Skeletal muscle satellite cell (primary cell): ENCODE data around the gene SH2D4B.

Experiments used
- H3K27me3 ChIP-seq: 2 replicates; pipeline ENCODE4 v1.7.0; 2013; ENCODE audit warnings: low read length; ENCODE audit not compliant: control insufficient read depth, insufficient read depth
- H3K36me3 ChIP-seq: 2 replicates; pipeline ENCODE4 v1.7.0; 2013; ENCODE audit warnings: mild to moderate bottlenecking, control low read depth, low read length; ENCODE audit not compliant: insufficient read depth
- H3K4me1 ChIP-seq: 2 replicates; pipeline ENCODE4 v1.7.0; 2013; ENCODE audit warnings: low read length; ENCODE audit not compliant: control insufficient read depth, insufficient read depth
- H3K4me2 ChIP-seq: 2 replicates; pipeline ENCODE4 v1.7.0; 2013; ENCODE audit warnings: mild to moderate bottlenecking, low read length
- H3K4me3 ChIP-seq: 2 replicates; pipeline ENCODE4 v1.7.0; 2013; ENCODE audit warnings: low read length
- H3K9ac ChIP-seq: 2 replicates; pipeline ENCODE4 v1.7.0; 2013; ENCODE audit warnings: mild to moderate bottlenecking, low read depth, low read length, moderate library complexity
- H3K9me3 ChIP-seq: replicated peaks from 2 replicates; pipeline ENCODE4 v1.7.0; 2013; ENCODE audit warnings: mild to moderate bottlenecking, control low read depth, low read length

The SH2D4B gene

DNA sequence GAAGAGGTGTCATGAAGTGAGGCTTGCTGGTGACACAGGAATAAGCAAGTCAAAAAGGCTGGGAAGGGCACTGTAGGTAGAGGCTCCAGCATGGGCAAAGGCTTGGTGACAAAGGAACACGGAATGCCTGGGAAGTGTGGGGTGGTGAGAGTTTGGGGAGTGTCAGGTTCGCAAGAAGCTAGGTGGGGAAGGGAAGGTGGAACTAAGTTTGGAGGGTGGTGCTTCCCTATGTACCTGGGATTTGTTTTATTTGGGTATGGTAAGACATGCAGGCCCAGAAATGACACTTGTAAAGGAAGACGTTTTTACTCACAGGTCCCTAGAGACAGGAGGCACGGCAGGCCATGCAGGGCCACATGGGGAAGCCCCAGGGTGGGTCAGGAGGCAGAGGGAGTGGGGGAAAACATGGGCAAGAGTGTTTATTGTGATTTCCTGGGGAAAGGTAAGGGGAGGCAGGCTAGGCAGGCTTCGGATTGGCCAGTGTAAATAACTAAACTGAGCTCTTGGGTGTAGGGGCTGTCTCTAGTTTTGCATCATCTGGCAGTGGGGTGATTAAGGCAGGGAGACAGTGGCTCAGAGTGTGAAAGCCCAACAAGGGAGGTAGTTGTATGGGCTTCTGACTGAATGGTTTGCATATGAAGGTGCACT is 52.1 kb downstream of the SH2D4B start:
- H3K36me3 ChIP-seq = no peaks in the 10 kb centered on the region
- H3K4me2 ChIP-seq = no peak overlapping the region
- H3K9me3 ChIP-seq = no peaks in the 10 kb centered on the region
- H3K4me1 ChIP-seq = no peaks in the 10 kb centered on the region
- H3K9ac ChIP-seq = no peak overlapping the region
- no peak overlapping the region for H3K4me3 ChIP-seq
- H3K27me3 ChIP-seq = no peaks in the 10 kb centered on the region

GRCh38 chr10:80590585-80591125 is 53.0 kb downstream of the SH2D4B start:
- no peaks in the 10 kb centered on the region for H3K9me3 ChIP-seq
- H3K36me3 ChIP-seq = no peaks in the 10 kb centered on the region
- H3K4me1 ChIP-seq = no peaks in the 10 kb centered on the region
- no peak overlapping the region for H3K4me3 ChIP-seq
- H3K9ac ChIP-seq = no peak overlapping the region
- H3K4me2 ChIP-seq = no peak overlapping the region
- no peaks in the 10 kb centered on the region for H3K27me3 ChIP-seq

DNA sequence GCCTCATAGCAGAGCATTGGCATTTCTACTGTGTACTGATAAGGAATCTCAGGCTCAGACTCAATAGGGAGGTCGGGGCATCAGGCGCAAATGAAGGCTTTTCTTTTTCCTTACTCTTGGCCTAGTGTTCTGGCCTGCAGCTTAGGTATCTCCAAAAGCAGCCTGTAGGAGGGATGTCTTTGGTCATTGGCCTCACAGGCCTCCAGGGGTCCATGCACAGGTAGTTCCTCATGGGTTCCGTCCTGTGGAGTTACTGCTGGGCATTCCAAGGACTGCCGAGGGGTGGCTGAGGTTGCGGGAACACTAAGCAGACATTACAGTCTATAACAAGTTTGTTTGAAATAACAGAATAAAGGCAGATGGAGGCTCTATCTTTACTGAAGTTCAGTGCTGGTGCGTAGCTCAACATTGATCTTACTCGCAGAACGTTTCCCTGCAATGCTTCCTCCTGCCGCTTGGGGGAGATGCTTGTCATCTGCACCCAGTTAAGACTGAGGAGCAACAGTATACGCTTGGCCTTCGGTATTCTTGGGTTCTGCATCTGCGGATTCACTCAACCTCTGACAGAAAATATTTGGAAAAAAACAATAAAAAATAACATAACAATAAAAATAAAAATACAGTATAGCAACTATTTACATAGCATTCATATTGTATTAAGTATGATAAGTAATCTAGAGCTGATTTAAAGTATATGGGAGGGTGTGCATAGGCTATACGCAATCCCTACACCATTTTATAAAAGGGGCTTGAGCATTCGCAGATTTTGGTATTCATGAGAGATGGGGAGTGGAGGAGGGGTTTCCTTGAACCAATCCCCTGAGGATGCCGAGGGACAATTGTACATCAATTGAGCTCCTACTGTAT is 58.9 kb downstream of the SH2D4B start:
- Histone ChIP-seq H3K27me3 (no peaks in the 10 kb centered on the region), H3K36me3 (no peaks in the 10 kb centered on the region), H3K4me3 (no peak overlapping the region), H3K9me3 (no peaks in the 10 kb centered on the region), H3K9ac (no peak overlapping the region), H3K4me1 (no peaks in the 10 kb centered on the region), H3K4me2 (no peak overlapping the region)

GRCh38 chr10:80598084-80598798 is 60.5 kb downstream of the SH2D4B start:
- Histone ChIP-seq H3K9ac (no peak overlapping the region), H3K27me3 (no peaks in the 10 kb centered on the region), H3K9me3 (no peaks in the 10 kb centered on the region), H3K4me3 (no peak overlapping the region), H3K4me2 (no peak overlapping the region), H3K36me3 (no peaks in the 10 kb centered on the region), H3K4me1 (no peaks in the 10 kb centered on the region)

GRCh38 chr10:80598951-80599350 is 61.2 kb downstream of the SH2D4B start:
- H3K4me2 ChIP-seq = no peak overlapping the region
- no peak overlapping the region for H3K4me3 ChIP-seq
- no peaks in the 10 kb centered on the region for H3K9me3 ChIP-seq
- no peaks in the 10 kb centered on the region for H3K36me3 ChIP-seq
- no peaks in the 10 kb centered on the region for H3K4me1 ChIP-seq
- H3K27me3 ChIP-seq = no peaks in the 10 kb centered on the region
- H3K9ac ChIP-seq = no peak overlapping the region

DNA sequence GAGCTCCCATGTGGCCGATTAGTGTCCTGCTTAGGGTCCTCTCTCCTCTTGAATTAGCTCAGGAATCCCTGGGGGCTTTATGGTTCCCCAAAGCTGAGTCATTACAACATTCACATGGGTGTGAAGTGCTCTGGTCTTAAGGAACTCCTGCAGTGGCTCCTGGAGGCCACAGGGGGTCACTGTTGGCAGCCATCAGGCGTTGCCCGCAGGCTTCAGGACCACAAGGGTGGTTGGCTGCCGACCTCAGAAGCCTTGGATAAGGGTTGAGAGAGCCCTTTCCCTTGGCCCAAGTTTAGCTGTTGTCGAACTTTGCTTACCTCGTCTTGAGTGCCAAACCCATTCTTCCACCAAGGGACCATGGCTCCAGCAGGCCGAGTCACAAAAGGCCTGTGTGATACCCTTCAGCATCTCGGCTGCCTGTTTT is 61.7 kb downstream of the SH2D4B start:
- H3K27me3 ChIP-seq = no peaks in the 10 kb centered on the region
- no peak overlapping the region for H3K4me2 ChIP-seq
- H3K9ac ChIP-seq = no peak overlapping the region
- no peaks in the 10 kb centered on the region for H3K4me1 ChIP-seq
- no peaks in the 10 kb centered on the region for H3K9me3 ChIP-seq
- H3K36me3 ChIP-seq = no peaks in the 10 kb centered on the region
- no peak overlapping the region for H3K4me3 ChIP-seq

DNA sequence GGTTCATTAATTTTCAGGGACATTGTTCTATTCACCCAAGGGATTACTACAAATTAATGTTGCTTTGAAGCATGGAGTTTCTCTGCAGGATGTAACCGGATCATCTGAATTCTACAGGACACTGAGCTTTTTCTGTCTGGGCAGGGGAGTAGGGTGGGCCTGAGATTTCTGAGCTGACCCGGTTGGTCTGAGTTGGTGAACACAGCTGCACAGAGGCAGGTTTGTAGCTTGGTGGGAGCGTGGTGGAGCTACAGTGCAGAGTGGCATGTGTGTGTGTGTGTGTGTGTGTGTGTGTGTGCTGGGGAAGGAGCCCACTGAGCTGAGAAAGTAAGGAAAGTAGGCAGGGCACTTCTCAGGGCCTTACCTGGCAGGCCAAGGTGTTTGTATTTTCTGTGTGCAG is 62.6 kb downstream of the SH2D4B start:
- no peaks in the 10 kb centered on the region for H3K27me3 ChIP-seq
- H3K36me3 ChIP-seq = no peaks in the 10 kb centered on the region
- no peaks in the 10 kb centered on the region for H3K9me3 ChIP-seq
- H3K9ac ChIP-seq = no peak overlapping the region
- H3K4me3 ChIP-seq = no peak overlapping the region
- H3K4me1 ChIP-seq = no peaks in the 10 kb centered on the region
- H3K4me2 ChIP-seq = no peak overlapping the region

DNA sequence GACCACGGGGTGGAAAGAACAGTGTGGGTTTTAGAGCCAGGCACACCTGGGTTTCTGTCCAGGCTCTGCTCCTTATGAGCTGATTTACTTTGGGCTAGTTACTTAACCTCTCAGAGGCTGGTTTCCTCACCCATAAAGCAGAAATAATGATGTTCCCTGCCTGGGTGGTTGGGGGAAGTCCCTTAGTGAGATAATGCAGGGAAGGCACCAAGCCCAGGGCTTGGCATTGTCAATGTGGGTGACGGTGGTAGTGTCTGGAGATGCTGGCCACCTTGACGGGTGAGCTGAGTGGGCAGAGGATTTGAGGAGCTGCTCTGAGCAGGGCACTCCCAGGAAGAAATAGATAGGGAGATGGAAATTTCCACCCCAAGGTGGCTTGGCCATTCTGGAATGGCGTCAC is 65.2 kb downstream of the SH2D4B start:
- H3K9ac ChIP-seq = no peak overlapping the region
- H3K36me3 ChIP-seq = no peaks in the 10 kb centered on the region
- H3K4me3 ChIP-seq = no peak overlapping the region
- no peaks in the 10 kb centered on the region for H3K27me3 ChIP-seq
- H3K9me3 ChIP-seq = no peaks in the 10 kb centered on the region
- no peak overlapping the region for H3K4me2 ChIP-seq
- no peaks in the 10 kb centered on the region for H3K4me1 ChIP-seq

DNA sequence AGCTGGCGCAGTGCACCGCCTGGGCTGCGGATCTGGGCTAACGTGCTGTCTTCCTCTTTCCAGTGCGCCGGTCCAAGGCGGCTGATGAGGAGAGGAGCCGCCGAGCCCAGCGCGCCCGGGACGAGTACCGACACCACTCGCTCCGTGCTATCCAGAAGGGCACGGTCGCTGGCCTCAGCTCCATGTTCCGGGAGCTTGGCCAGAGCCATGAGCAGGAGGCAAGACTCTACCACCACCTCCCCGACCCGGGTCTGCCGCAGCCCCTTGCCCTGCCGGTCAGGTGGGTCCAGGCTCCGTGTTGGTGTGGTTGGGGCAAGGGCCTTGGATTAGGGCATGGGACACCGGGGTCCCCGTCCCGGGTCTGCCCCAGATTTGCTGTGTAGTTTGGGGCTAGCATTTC is 65.8 kb downstream of the SH2D4B start:
- Histone ChIP-seq H3K4me2 (no peak overlapping the region), H3K9me3 (no peaks in the 10 kb centered on the region), H3K27me3 (no peaks in the 10 kb centered on the region), H3K36me3 (no peaks in the 10 kb centered on the region), H3K9ac (no peak overlapping the region), H3K4me1 (no peaks in the 10 kb centered on the region), H3K4me3 (no peak overlapping the region)

GRCh38 chr10:80608706-80609105 is 71.0 kb downstream of the SH2D4B start:
- H3K27me3 ChIP-seq = no peaks in the 10 kb centered on the region
- H3K4me3 ChIP-seq = no peak overlapping the region
- no peak overlapping the region for H3K9ac ChIP-seq
- no peaks in the 10 kb centered on the region for H3K9me3 ChIP-seq
- H3K4me2 ChIP-seq = no peak overlapping the region
- no peaks in the 10 kb centered on the region for H3K36me3 ChIP-seq
- no peaks in the 10 kb centered on the region for H3K4me1 ChIP-seq

GRCh38 chr10:80609331-80609730 is 71.6 kb downstream of the SH2D4B start:
- Histone ChIP-seq H3K9me3 (no peaks in the 10 kb centered on the region), H3K4me3 (no peak overlapping the region), H3K4me2 (no peak overlapping the region), H3K9ac (no peak overlapping the region), H3K27me3 (no peaks in the 10 kb centered on the region), H3K36me3 (no peaks in the 10 kb centered on the region), H3K4me1 (no peaks in the 10 kb centered on the region)
